Loucy (cell line): Measurements from ENCODE around the gene CNNM3.

ENCODE experiments used
- H2AFZ ChIP-seq: fragments of 200-600 bp; sonication (generic); 2 replicates; pipeline ENCODE4 v1.6.0; 2016; ENCODE audit warnings: antibody characterized with exemption, mild to moderate bottlenecking, low read length, moderate library complexity
- H3F3A ChIP-seq: fragments of 200-600 bp; 2 replicates; pipeline ENCODE4 v1.6.0; 2016; ENCODE audit warnings: antibody characterized with exemption, low read depth, mild to moderate bottlenecking
- H3K27me3 ChIP-seq: fragments of 200-600 bp; sonication (generic); 2 replicates; pipeline ENCODE4 v1.6.1; 2014; ENCODE audit warnings: low read length, mild to moderate bottlenecking; ENCODE audit not compliant: insufficient read depth, poor library complexity, severe bottlenecking
- H3K36me3 ChIP-seq: fragments of 200-600 bp; sonication (generic); 2 replicates; pipeline ENCODE4 v1.6.1; 2016; ENCODE audit warnings: low read length; ENCODE audit not compliant: insufficient read depth
- H3K4me1 ChIP-seq: fragments of 200-600 bp; sonication (generic); 2 replicates; pipeline ENCODE4 v1.5.1; 2014; ENCODE audit warnings: low read length, mild to moderate bottlenecking; ENCODE audit not compliant: insufficient read depth, poor library complexity, severe bottlenecking
- H3K4me2 ChIP-seq: fragments of 200-600 bp; sonication (generic); 2 replicates; pipeline ENCODE4 v1.6.0; 2014; ENCODE audit warnings: antibody characterized with exemption, low read length, low read depth, mild to moderate bottlenecking; ENCODE audit not compliant: poor library complexity, severe bottlenecking
- H3K4me3 ChIP-seq: fragments of 200-600 bp; sonication (generic); 2 replicates; pipeline ENCODE4 v1.5.1; 2014; ENCODE audit warnings: low read length, mild to moderate bottlenecking, mixed read lengths; ENCODE audit not compliant: poor library complexity, severe bottlenecking
- H3K79me2 ChIP-seq: fragments of 200-600 bp; sonication (generic); 2 replicates; pipeline ENCODE4 v1.6.1; 2014; ENCODE audit warnings: low read length; ENCODE audit not compliant: insufficient read depth
- H3K9ac ChIP-seq: fragments of 200-600 bp; sonication (generic); 2 replicates; pipeline ENCODE4 v1.6.0; 2014; ENCODE audit warnings: mild to moderate bottlenecking, low read depth, low read length, moderate library complexity; ENCODE audit not compliant: poor library complexity, severe bottlenecking
- H3K9me2 ChIP-seq: fragments of 200-600 bp; sonication (generic); replicated peaks from 2 replicates; pipeline ENCODE4 v1.6.1; 2016; ENCODE audit warnings: low read depth, low read length, mixed read lengths
- H3K9me3 ChIP-seq: fragments of 200-600 bp; sonication (generic); 2 replicates; pipeline ENCODE4 v1.6.1; 2014; ENCODE audit warnings: mild to moderate bottlenecking, antibody characterized with exemption, low read length, low read depth; ENCODE audit not compliant: insufficient read depth
- H4K20me1 ChIP-seq: fragments of 200-600 bp; sonication (generic); 2 replicates; pipeline ENCODE4 v1.6.0; 2014; ENCODE audit warnings: antibody characterized with exemption, low read length, mild to moderate bottlenecking; ENCODE audit not compliant: insufficient read depth, poor library complexity, severe bottlenecking
- CTCF ChIP-seq: fragments of 200-600 bp; sonication (generic); conservative IDR thresholded peaks from 2 replicates; pipeline ENCODE4 v1.5.1; 2014; ENCODE audit warnings: mild to moderate bottlenecking, antibody characterized with exemption, low read length
- EZH2phosphoT487 ChIP-seq: fragments of 200-600 bp; IDR thresholded peaks from 2 replicates; pipeline ENCODE4 v1.6.1; 2018; ENCODE audit warnings: antibody characterized with exemption, mild to moderate bottlenecking, moderate library complexity, borderline replicate concordance

Gene CNNM3

GRCh38 chr2:96813656-96814055, 2.4 kb upstream of the CNNM3 start:
- Histone ChIP-seq H3K4me3 (no peak overlapping the region), H3K9me3 (no peaks in the 10 kb centered on the region), H3K9ac (no peak overlapping the region), H3K36me3 (no peaks in the 10 kb centered on the region), H3K79me2 (peaks cover 18% of the 10 kb centered on the region), H3K4me2 (no peak overlapping the region), H4K20me1 (peaks cover 16% of the 10 kb centered on the region), H3K4me1 (peaks cover 21% of the 10 kb centered on the region), H3K9me2 (no peaks in the 10 kb centered on the region), H3F3A (no peaks in the 10 kb centered on the region), H2AFZ (no peak overlapping the region), H3K27me3 (no peaks in the 10 kb centered on the region)
- TF ChIP-seq CTCF = no peak
- TF ChIP-seq EZH2phosphoT487 = no peak

GRCh38 chr2:96815326-96816126, 542 bp upstream of the CNNM3 start:
- Histone ChIP-seq H4K20me1 (peaks cover 35% of the 10 kb centered on the region), H3K4me3 (peak overlapping the region; percentile 85), H3K27me3 (no peaks in the 10 kb centered on the region), H3K79me2 (peaks cover 37% of the 10 kb centered on the region), H2AFZ (peak overlapping the region; percentile 94), H3F3A (no peaks in the 10 kb centered on the region), H3K36me3 (no peaks in the 10 kb centered on the region), H3K9me3 (no peaks in the 10 kb centered on the region), H3K9ac (peak overlapping the region; percentile 70), H3K9me2 (no peaks in the 10 kb centered on the region), H3K4me2 (peak overlapping the region; percentile 80), H3K4me1 (peaks cover 40% of the 10 kb centered on the region)
- TF ChIP-seq EZH2phosphoT487 (no peak), CTCF (no peak)

- Histone ChIP-seq H3K9me3 (no peaks in the 10 kb centered on the region), H2AFZ (no peak overlapping the region), H3K4me2 (peak overlapping the region; percentile 99), H3K4me3 (peak overlapping the region; percentile 85), H3K36me3 (no peaks in the 10 kb centered on the region), H3F3A (no peaks in the 10 kb centered on the region), H4K20me1 (peaks cover 47% of the 10 kb centered on the region), H3K9ac (peak overlapping the region; percentile 71), H3K79me2 (peaks cover 49% of the 10 kb centered on the region), H3K9me2 (no peaks in the 10 kb centered on the region), H3K27me3 (no peaks in the 10 kb centered on the region), H3K4me1 (peaks cover 51% of the 10 kb centered on the region)
- TF ChIP-seq CTCF = no peak
- TF ChIP-seq EZH2phosphoT487 = no peak
These were observed 1.0 kb downstream of the CNNM3 start for GRCh38 chr2:96816836-96817702.
